Liver (tissue), 9 donors: ENCODE results near the gene TGFBR3L. TPM values are rescaled to one million over a fixed set of nuclear protein-coding genes. Genes with fewer than 3 reads are reported as not detected.

Experiments
- DNase-seq: peaks from one replicate; pipeline ENCODE4 v3.0.0-alpha.2; 2017; ENCODE audit warnings: low spot score
- H3K27ac ChIP-seq, 2 donors: one replicate each; pipeline ENCODE4 v1.7.0; 2013; ENCODE audit warnings: inconsistent platforms in 2 of 2, low read length in 2 of 2, control low read depth in 1 of 2, low read depth in 1 of 2, mild to moderate bottlenecking in 1 of 2
- H3K27me3 ChIP-seq, 4 donors: one replicate each; pipeline versions ENCODE4 v1.6.1 to v1.7.0; 2013; ENCODE audit warnings: low read length in 3 of 4, inconsistent platforms in 1 of 4, mild to moderate bottlenecking in 1 of 4, moderate library complexity in 1 of 4; ENCODE audit not compliant: control insufficient read depth in 4 of 4, insufficient read depth in 4 of 4
- H3K36me3 ChIP-seq, 4 donors: one replicate each; pipeline versions ENCODE4 v1.6.1 to v1.7.0; 2013; ENCODE audit warnings: low read length in 3 of 4, mild to moderate bottlenecking in 3 of 4, low read depth in 1 of 4, moderate library complexity in 1 of 4; ENCODE audit not compliant: control insufficient read depth in 4 of 4, insufficient read depth in 3 of 4
- H3K4me1 ChIP-seq, 4 donors: one replicate each; pipeline versions ENCODE4 v1.6.1 to v1.7.0; 2013; ENCODE audit warnings: low read length in 3 of 4, mild to moderate bottlenecking in 3 of 4, moderate library complexity in 1 of 4; ENCODE audit not compliant: control insufficient read depth in 4 of 4, insufficient read depth in 4 of 4
- H3K4me3 ChIP-seq, 3 donors: one replicate each; pipeline versions ENCODE4 v1.6.1 to v1.7.0; 2013; ENCODE audit warnings: low read length in 3 of 3, control low read depth in 1 of 3, low read depth in 1 of 3, mild to moderate bottlenecking in 1 of 3
- H3K9ac ChIP-seq, 2 donors: one replicate each; pipeline ENCODE4 v1.7.0; 2013; ENCODE audit warnings: low read length in 2 of 2, mild to moderate bottlenecking in 2 of 2, moderate library complexity in 2 of 2, control low read depth in 1 of 2, low read depth in 1 of 2
- H3K9me3 ChIP-seq, 4 donors: one replicate each; pipeline versions ENCODE4 v1.6.1 to v1.7.0; 2013; ENCODE audit warnings: low read length in 3 of 4; ENCODE audit not compliant: control insufficient read depth in 4 of 4
- EGR1 ChIP-seq, 2 donors: IDR thresholded peaks; 2 replicates each; pipeline ENCODE4 v1.6.1; 2016 to 2018; ENCODE audit warnings: antibody characterized with exemption in 2 of 2, low read depth in 2 of 2
- FOXA1 ChIP-seq: IDR thresholded peaks from 2 replicates; pipeline ENCODE4 v1.6.1; 2016; ENCODE audit warnings: antibody characterized with exemption
- FOXA2 ChIP-seq: IDR thresholded peaks from 2 replicates; pipeline ENCODE4 v1.6.1; 2016; ENCODE audit warnings: antibody characterized with exemption
- GABPA ChIP-seq, 2 donors: IDR thresholded peaks in 1 of 2; conservative IDR thresholded peaks in 1 of 2; 2 replicates each; pipeline ENCODE4 v1.6.1; 2016; ENCODE audit warnings: antibody characterized with exemption in 2 of 2, mild to moderate bottlenecking in 1 of 2, moderate library complexity in 1 of 2
- HNF4A ChIP-seq, 2 donors: conservative IDR thresholded peaks; 2 replicates each; pipeline ENCODE4 v1.6.1; 2016; ENCODE audit warnings: antibody characterized with exemption in 2 of 2, mild to moderate bottlenecking in 2 of 2
- HNF4G ChIP-seq: IDR thresholded peaks from 2 replicates; pipeline ENCODE4 v1.6.1; 2016; ENCODE audit warnings: antibody characterized with exemption
- JUND ChIP-seq, 2 donors: IDR thresholded peaks; 2 replicates each; pipeline ENCODE4 v1.6.1; 2016; ENCODE audit warnings: antibody characterized with exemption in 2 of 2
- NR2F2 ChIP-seq: IDR thresholded peaks from 2 replicates; pipeline ENCODE4 v1.6.1; 2016; ENCODE audit warnings: antibody characterized with exemption
- RAD21 ChIP-seq, 2 donors: IDR thresholded peaks; 2 replicates each; pipeline ENCODE4 v1.6.1; 2016; ENCODE audit warnings: antibody characterized with exemption in 2 of 2, mild to moderate bottlenecking in 2 of 2
- RXRA ChIP-seq, 2 donors: IDR thresholded peaks; 2 replicates each; pipeline ENCODE4 v1.6.1; 2017 to 2018; ENCODE audit warnings: antibody characterized with exemption in 2 of 2, mild to moderate bottlenecking in 1 of 2
- SP1 ChIP-seq: IDR thresholded peaks from 2 replicates; pipeline ENCODE4 v1.6.1; 2018; ENCODE audit warnings: antibody characterized with exemption, mild to moderate bottlenecking
- TAF1 ChIP-seq: conservative IDR thresholded peaks from 2 replicates; pipeline ENCODE4 v1.6.1; 2016; ENCODE audit warnings: antibody characterized with exemption, mild to moderate bottlenecking
- YY1 ChIP-seq: IDR thresholded peaks from 2 replicates; pipeline ENCODE4 v1.6.1; 2016; ENCODE audit warnings: antibody characterized with exemption, mild to moderate bottlenecking
- WGBS: extraction: QIAGEN DNeasy Blood & Tissue Kit; methylation state at CpG from one replicate; pipeline ENCODE4 v1.1.7; 2013; 5-methylcytosine and 5-hydroxymethylcytosine counted together
- polyA plus RNA-seq, 2 donors: library from polyadenylated mRNA; stranded (reverse) in 1 of 2; unstranded in 1 of 2; fragments of 200-250 nt in 1 of 2; fragments of >200 nt in 1 of 2; fragmentation: Nextera tagmentation in 1 of 2; extraction: Ambion mirVana in 1 of 2; gene quantifications; one replicate each; pipeline versions ENCODE4 v1.2.1 to v1.2.3, GENCODE V29; 2013 to 2015
- total RNA-seq, 2 donors: library from RNA; depleted of rRNA; stranded (reverse); fragments of >200 nt; gene quantifications; one replicate each; pipeline ENCODE4 v1.2.3, GENCODE V29; 2014
- TF ChIP-seq, protein P1 (sequence below): IDR thresholded peaks from 2 replicates; pipeline ENCODE4 v1.6.1; 2016; ENCODE audit warnings: antibody characterized with exemption
- TF ChIP-seq, protein P2 (sequence below): IDR thresholded peaks from 2 replicates; pipeline ENCODE4 v1.6.1; 2016; ENCODE audit warnings: antibody characterized with exemption
- TF ChIP-seq, protein P3 (sequence below): fragments of 150-350 bp; IDR thresholded peaks from 2 replicates; pipeline ENCODE4 v1.5.1; 2017; ENCODE audit warnings: improper control_type of control experiment, low read depth, low read length; ENCODE audit not compliant: missing input control
- donor health status: healthy.
- donor health status: healthy.
- donor health status: healthy.
- donor health status: healthy.
- donor health status: healthy.

TGFBR3L gene
- total and polyA plus RNA-seq, 4 donors: 0.32 to 2.5 (median 0.36) TPM; not detected in 1

DNA sequence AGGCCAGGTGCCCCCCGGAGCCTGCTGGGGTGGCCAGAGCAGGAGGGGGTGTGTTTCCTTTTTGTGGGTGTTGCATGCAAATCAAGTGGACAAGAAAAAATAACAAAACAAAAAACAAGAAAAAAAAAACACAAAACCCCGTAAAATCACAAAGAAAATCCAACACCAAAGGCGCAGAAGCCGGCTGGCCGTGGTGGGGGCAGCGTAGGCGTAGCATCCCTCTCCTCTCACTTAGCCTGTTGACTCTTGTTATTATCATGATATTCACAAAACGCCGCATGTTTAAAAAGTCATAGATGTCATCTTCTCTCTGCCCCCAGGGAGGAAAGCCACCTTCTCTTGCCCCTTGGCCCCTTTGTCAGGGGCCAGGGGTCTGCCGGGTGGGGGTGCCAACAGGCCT is 978 bp upstream of the TGFBR3L start:
- TF ChIP-seq, protein P1, sequence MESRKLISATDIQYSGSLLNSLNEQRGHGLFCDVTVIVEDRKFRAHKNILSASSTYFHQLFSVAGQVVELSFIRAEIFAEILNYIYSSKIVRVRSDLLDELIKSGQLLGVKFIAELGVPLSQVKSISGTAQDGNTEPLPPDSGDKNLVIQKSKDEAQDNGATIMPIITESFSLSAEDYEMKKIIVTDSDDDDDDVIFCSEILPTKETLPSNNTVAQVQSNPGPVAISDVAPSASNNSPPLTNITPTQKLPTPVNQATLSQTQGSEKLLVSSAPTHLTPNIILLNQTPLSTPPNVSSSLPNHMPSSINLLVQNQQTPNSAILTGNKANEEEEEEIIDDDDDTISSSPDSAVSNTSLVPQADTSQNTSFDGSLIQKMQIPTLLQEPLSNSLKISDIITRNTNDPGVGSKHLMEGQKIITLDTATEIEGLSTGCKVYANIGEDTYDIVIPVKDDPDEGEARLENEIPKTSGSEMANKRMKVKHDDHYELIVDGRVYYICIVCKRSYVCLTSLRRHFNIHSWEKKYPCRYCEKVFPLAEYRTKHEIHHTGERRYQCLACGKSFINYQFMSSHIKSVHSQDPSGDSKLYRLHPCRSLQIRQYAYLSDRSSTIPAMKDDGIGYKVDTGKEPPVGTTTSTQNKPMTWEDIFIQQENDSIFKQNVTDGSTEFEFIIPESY: no peak
- H3K4me1 ChIP-seq: peaks cover 15 to 41% (median 23%) of the 10 kb centered on the region in 4 donors
- no peaks in the 10 kb centered on the region for H3K27me3 ChIP-seq
- H3K36me3 ChIP-seq: peaks cover 0 to 27% (median 11%) of the 10 kb centered on the region in 4 donors
- H3K27ac ChIP-seq: no peak overlapping the region
- WGBS: 72% methylated on average over 10 of the region's 10 CpGs
- H3K9me3 ChIP-seq: no peaks in the 10 kb centered on the region
- H3K9ac ChIP-seq: no peak overlapping the region
- no peak for DNase-seq
- H3K4me3 ChIP-seq: no peak overlapping the region

DNA sequence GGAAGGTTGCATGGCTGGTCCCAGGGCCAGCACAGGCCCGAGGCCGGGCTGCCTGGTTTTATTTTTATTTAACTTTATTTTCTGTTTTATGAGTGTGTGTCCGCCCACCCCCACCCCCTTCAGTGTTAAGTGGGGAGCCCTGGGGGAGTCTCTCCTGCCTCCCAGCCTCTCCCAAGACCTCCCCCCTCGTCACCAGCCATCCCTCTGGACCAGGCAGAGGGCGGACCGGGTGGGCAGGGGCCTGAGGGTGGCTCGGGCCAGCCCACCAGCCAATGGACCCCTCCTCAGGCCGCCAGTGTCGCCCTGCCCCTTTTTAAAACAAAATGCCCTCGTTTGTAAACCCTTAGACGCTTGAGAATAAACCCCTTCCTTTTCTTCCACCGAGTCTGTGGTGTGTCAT is 531 bp upstream of the TGFBR3L start:
- Histone ChIP-seq H3K9me3 (no peaks in the 10 kb centered on the region), H3K9ac (no peak overlapping the region), H3K27me3 (no peaks in the 10 kb centered on the region), H3K4me3 (no peak overlapping the region), H3K4me1 (peaks cover 17 to 46% (median 26%) of the 10 kb centered on the region in 4 donors), H3K36me3 (peaks cover 0 to 27% (median 10%) of the 10 kb centered on the region in 4 donors), H3K27ac (no peak overlapping the region)
- no peak for DNase-seq
- TF ChIP-seq RXRA (IDR thresholded peaks at IDR 0.05) (no peak), TAF1 (no peak), SP1 (no peak), NR2F2 (no peak), RAD21 (IDR thresholded peaks at IDR 0.05) (no peak), FOXA1 (no peak), HNF4G (no peak), JUND (IDR thresholded peaks at IDR 0.05) (no peak), GABPA (IDR thresholded peaks at IDR 0.05 in 1 of 2, conservative IDR thresholded peaks at IDR 0.05 in 1 of 2) (no peak), FOXA2 (no peak), YY1 (no peak), HNF4A (conservative IDR thresholded peaks at IDR 0.05) (no peak), EGR1 (IDR thresholded peaks at IDR 0.05; ENCODE audit: low read depth in 2 of 2) (no peak)
- TF ChIP-seq, protein P2, sequence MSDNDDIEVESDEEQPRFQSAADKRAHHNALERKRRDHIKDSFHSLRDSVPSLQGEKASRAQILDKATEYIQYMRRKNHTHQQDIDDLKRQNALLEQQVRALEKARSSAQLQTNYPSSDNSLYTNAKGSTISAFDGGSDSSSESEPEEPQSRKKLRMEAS: no peak
- TF ChIP-seq, protein P3, sequence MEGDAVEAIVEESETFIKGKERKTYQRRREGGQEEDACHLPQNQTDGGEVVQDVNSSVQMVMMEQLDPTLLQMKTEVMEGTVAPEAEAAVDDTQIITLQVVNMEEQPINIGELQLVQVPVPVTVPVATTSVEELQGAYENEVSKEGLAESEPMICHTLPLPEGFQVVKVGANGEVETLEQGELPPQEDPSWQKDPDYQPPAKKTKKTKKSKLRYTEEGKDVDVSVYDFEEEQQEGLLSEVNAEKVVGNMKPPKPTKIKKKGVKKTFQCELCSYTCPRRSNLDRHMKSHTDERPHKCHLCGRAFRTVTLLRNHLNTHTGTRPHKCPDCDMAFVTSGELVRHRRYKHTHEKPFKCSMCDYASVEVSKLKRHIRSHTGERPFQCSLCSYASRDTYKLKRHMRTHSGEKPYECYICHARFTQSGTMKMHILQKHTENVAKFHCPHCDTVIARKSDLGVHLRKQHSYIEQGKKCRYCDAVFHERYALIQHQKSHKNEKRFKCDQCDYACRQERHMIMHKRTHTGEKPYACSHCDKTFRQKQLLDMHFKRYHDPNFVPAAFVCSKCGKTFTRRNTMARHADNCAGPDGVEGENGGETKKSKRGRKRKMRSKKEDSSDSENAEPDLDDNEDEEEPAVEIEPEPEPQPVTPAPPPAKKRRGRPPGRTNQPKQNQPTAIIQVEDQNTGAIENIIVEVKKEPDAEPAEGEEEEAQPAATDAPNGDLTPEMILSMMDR: no peak
- TF ChIP-seq, protein P1: no peak
- WGBS: 45% methylated on average over 12 of the region's 12 CpGs
